Neural cell (in vitro differentiated cells): ENCODE data around the gene GRIP1. TPM values are rescaled to one million over a fixed set of nuclear protein-coding genes. Genes with fewer than 3 reads are reported as not detected.

Source experiments
- H2AFZ ChIP-seq: fragments of 200-600, 300-800 bp; sonication (generic), shearing (Covaris generic); 2 replicates; pipeline ENCODE4 v1.6.0; 2014; ENCODE audit warnings: low read depth, mild to moderate bottlenecking, antibody characterized with exemption, low read length, moderate library complexity
- H3F3A ChIP-seq: fragments of 200-600 bp; shearing (Covaris generic); 2 replicates; pipeline ENCODE4 v1.6.1; 2016; ENCODE audit warnings: mild to moderate bottlenecking, moderate library complexity, mixed read lengths, antibody characterized with exemption, low read length; ENCODE audit not compliant: insufficient read depth, poor library complexity, severe bottlenecking
- H3K27ac ChIP-seq: fragments of 200-600, 300-800 bp; sonication (generic), shearing (Covaris generic); 2 replicates; pipeline ENCODE4 v1.5.1; 2014; ENCODE audit warnings: mild to moderate bottlenecking, low read length, moderate library complexity
- H3K27me3 ChIP-seq: fragments of 300-800, 200-600 bp; sonication (generic), shearing (Covaris generic); 2 replicates; pipeline ENCODE4 v1.6.0; 2014; ENCODE audit warnings: mild to moderate bottlenecking, low read depth, low read length, moderate library complexity; ENCODE audit not compliant: insufficient read depth
- H3K36me3 ChIP-seq: fragments of 300-800, 200-600 bp; sonication (generic), shearing (Covaris generic); 2 replicates; pipeline ENCODE4 v1.5.1; 2014; ENCODE audit warnings: mild to moderate bottlenecking, antibody characterized with exemption, low read length, moderate library complexity; ENCODE audit not compliant: insufficient read depth
- H3K4me2 ChIP-seq: fragments of 300-800, 200-600 bp; sonication (generic), shearing (Covaris generic); 2 replicates; pipeline ENCODE4 v1.6.0; 2014; ENCODE audit warnings: mild to moderate bottlenecking, low read length
- H3K4me3 ChIP-seq: fragments of 300-800, 200-600 bp; sonication (generic), shearing (Covaris generic); 2 replicates; pipeline ENCODE4 v1.5.1; 2014; ENCODE audit warnings: mild to moderate bottlenecking, low read length, moderate library complexity
- H3K79me2 ChIP-seq: fragments of 200-600 bp; shearing (Covaris generic); replicated peaks from 2 replicates; pipeline ENCODE4 v1.6.0; 2014; ENCODE audit warnings: mild to moderate bottlenecking, low read length, moderate library complexity; ENCODE audit not compliant: insufficient read depth
- H3K9ac ChIP-seq: fragments of 300-800, 200-600 bp; sonication (generic), shearing (Covaris generic); 2 replicates; pipeline ENCODE4 v1.6.1; 2016; ENCODE audit warnings: mild to moderate bottlenecking, low read length, mixed read lengths
- H3K9me2 ChIP-seq: fragments of 200-600 bp; shearing (Covaris generic); 2 replicates; pipeline ENCODE4 v1.6.1; 2016; ENCODE audit warnings: mild to moderate bottlenecking, low read length, mixed read lengths; ENCODE audit not compliant: insufficient read depth
- H3K9me3 ChIP-seq: fragments of 200-600, 300-800 bp; sonication (generic), shearing (Covaris generic); 2 replicates; pipeline ENCODE4 v1.6.1; 2016; ENCODE audit warnings: mild to moderate bottlenecking, mixed run types, low read length, moderate library complexity, mixed read lengths
- H4K20me1 ChIP-seq: fragments of 200-600 bp; shearing (Covaris generic); 2 replicates; pipeline ENCODE4 v1.6.1; 2016; ENCODE audit warnings: mild to moderate bottlenecking, mixed run types; ENCODE audit not compliant: insufficient read depth
- CTCF ChIP-seq: fragments of 450-650 bp; IDR thresholded peaks from 2 replicates; pipeline ENCODE4 v1.5.1; 2014; ENCODE audit warnings: antibody characterized with exemption, mild to moderate bottlenecking, moderate library complexity; ENCODE audit not compliant: poor library complexity, severe bottlenecking
- EP300 ChIP-seq: fragments of 450-650 bp; conservative IDR thresholded peaks from 2 replicates; pipeline ENCODE4 v1.6.1; 2014; ENCODE audit warnings: antibody characterized with exemption, mild to moderate bottlenecking, moderate library complexity; ENCODE audit not compliant: poor library complexity, severe bottlenecking
- EZH2 ChIP-seq: fragments of 200-600, 300-800 bp; shearing (Covaris generic), sonication (generic); IDR thresholded peaks from 2 replicates; pipeline ENCODE4 v1.6.1; 2014; ENCODE audit warnings: antibody characterized with exemption, low read length, borderline replicate concordance, mild to moderate bottlenecking; ENCODE audit not compliant: insufficient read depth, poor library complexity, severe bottlenecking
- MXI1 ChIP-seq: fragments of 450-650 bp; conservative IDR thresholded peaks from 2 replicates; pipeline ENCODE4 v1.6.1; 2014; ENCODE audit warnings: antibody characterized with exemption, mild to moderate bottlenecking; ENCODE audit not compliant: poor library complexity, severe bottlenecking
- POLR2AphosphoS5 ChIP-seq: IDR thresholded peaks from 2 replicates; pipeline ENCODE4 v1.6.1; 2012
- RAD21 ChIP-seq: fragments of 450-650 bp; conservative IDR thresholded peaks from 2 replicates; pipeline ENCODE4 v1.6.1; 2014; ENCODE audit warnings: antibody characterized with exemption, mild to moderate bottlenecking, moderate library complexity
- REST ChIP-seq: IDR thresholded peaks from 2 replicates; pipeline ENCODE4 v1.6.1; 2012; ENCODE audit warnings: borderline replicate concordance
- SMC3 ChIP-seq: fragments of 450-650 bp; conservative IDR thresholded peaks from 2 replicates; pipeline ENCODE4 v1.6.1; 2014; ENCODE audit warnings: antibody characterized with exemption, mild to moderate bottlenecking, moderate library complexity; ENCODE audit not compliant: poor library complexity
- TAF1 ChIP-seq: IDR thresholded peaks from 2 replicates; pipeline ENCODE4 v1.6.1; 2012; ENCODE audit warnings: low read depth
- polyA plus RNA-seq: library from polyadenylated mRNA; depleted of rRNA; stranded (reverse); fragments of >200 nt; gene quantifications from 2 replicates; pipeline ENCODE4 v1.2.3, GENCODE V29; 2014

GRIP1 gene
- polyA plus RNA-seq, 1 donor from 2014 or later, result 41.1 TPM

GRCh38 chr12:66337381-66338010, 341.4 kb downstream of the GRIP1 start:
- Histone ChIP-seq H3K4me2 (no peak overlapping the region), H3K27ac (no peak overlapping the region), H3K27me3 (no peaks in the 10 kb centered on the region), H3K79me2 (no peaks in the 10 kb centered on the region), H2AFZ (no peak overlapping the region), H3K9me2 (no peaks in the 10 kb centered on the region), H3K36me3 (no peaks in the 10 kb centered on the region), H4K20me1 (no peaks in the 10 kb centered on the region), H3K9ac (no peak overlapping the region), H3K9me3 (no peaks in the 10 kb centered on the region), H3K4me3 (no peak overlapping the region), H3F3A (no peaks in the 10 kb centered on the region)
- TF ChIP-seq SMC3 (no peak), POLR2AphosphoS5 (no peak), CTCF (no peak), TAF1 (no peak), MXI1 (no peak), REST (no peak), EP300 (no peak), EZH2 (no peak), RAD21 (no peak)

GRCh38 chr12:66335746-66336145, 343.1 kb downstream of the GRIP1 start:
- Histone ChIP-seq H3K79me2 (no peaks in the 10 kb centered on the region), H2AFZ (no peak overlapping the region), H3K27me3 (no peaks in the 10 kb centered on the region), H3K36me3 (no peaks in the 10 kb centered on the region), H3F3A (no peaks in the 10 kb centered on the region), H3K27ac (no peak overlapping the region), H3K9ac (no peak overlapping the region), H3K9me2 (no peaks in the 10 kb centered on the region), H3K4me2 (no peak overlapping the region), H4K20me1 (no peaks in the 10 kb centered on the region), H3K4me3 (no peak overlapping the region), H3K9me3 (no peaks in the 10 kb centered on the region)
- TF ChIP-seq REST, result no peak
- no peak for TF ChIP-seq SMC3
- TF ChIP-seq CTCF, result no peak
- TF ChIP-seq EZH2, result no peak
- TF ChIP-seq TAF1, result no peak
- TF ChIP-seq POLR2AphosphoS5, result no peak
- no peak for TF ChIP-seq EP300
- TF ChIP-seq RAD21, result no peak
- no peak for TF ChIP-seq MXI1
